Keratinocyte (primary cell): ENCODE data around the gene TMC2. TPM values are rescaled to one million over a fixed set of nuclear protein-coding genes. Genes with fewer than 3 reads are reported as not detected.

Experiments used
- DNase-seq: peaks from one replicate; pipeline ENCODE4 v3.0.0-alpha.2; 2011; ENCODE audit warnings: low read depth, missing footprints, low spot score
- FAIRE-seq: peaks from 2 replicates; lab custom pipeline; 2011; peaks lifted over from hg19 to GRCh38; lab: Jason Lieb, UNC
- H2AFZ ChIP-seq: 2 replicates; pipeline ENCODE4 v1.6.0; 2012; ENCODE audit warnings: low read length, control low read depth, inconsistent platforms; ENCODE audit not compliant: control insufficient read depth
- H3K27ac ChIP-seq: 2 replicates; pipeline ENCODE4 v1.5.1; 2011; ENCODE audit warnings: low read length; ENCODE audit not compliant: control insufficient read depth, insufficient read depth
- H3K27me3 ChIP-seq: 3 replicates; pipeline ENCODE4 v1.6.0; 2011; ENCODE audit warnings: low read length; ENCODE audit not compliant: control insufficient read depth, insufficient read depth; ENCODE audit errors: extremely low read depth
- H3K36me3 ChIP-seq, 2 experiments: 2 replicates in 1 of 2; 3 replicates in 1 of 2; pipeline ENCODE4 v1.5.1; 2011; ENCODE audit warnings: low read length in 2 of 2, mild to moderate bottlenecking in 1 of 2; ENCODE audit not compliant: control insufficient read depth in 2 of 2, insufficient read depth in 2 of 2; ENCODE audit errors: extremely low read depth in 1 of 2
- H3K4me1 ChIP-seq: 3 replicates; pipeline ENCODE4 v1.5.1; 2011; ENCODE audit warnings: low read length; ENCODE audit not compliant: control insufficient read depth, insufficient read depth; ENCODE audit errors: extremely low read depth
- H3K4me2 ChIP-seq: 3 replicates; pipeline ENCODE4 v1.6.0; 2011; ENCODE audit warnings: low read depth, low read length; ENCODE audit not compliant: control insufficient read depth, insufficient read depth; ENCODE audit errors: extremely low read depth
- H3K4me3 ChIP-seq, 3 experiments: fragments of 200-600 bp in 1 of 3; sonication (generic) in 1 of 3; 2 replicates in 2 of 3; 3 replicates in 1 of 3; pipeline ENCODE4 v1.5.1; 2011 to 2016; ENCODE audit warnings: low read length in 3 of 3, mild to moderate bottlenecking in 3 of 3, control low read depth in 2 of 3, inconsistent platforms in 1 of 3, low read depth in 1 of 3, mixed read lengths in 1 of 3, mixed run types in 1 of 3, moderate library complexity in 1 of 3; ENCODE audit not compliant: control insufficient read depth in 2 of 3, insufficient read depth in 2 of 3; ENCODE audit errors: extremely low read depth in 1 of 3
- H3K79me2 ChIP-seq: 2 replicates; pipeline ENCODE4 v1.6.0; 2012; ENCODE audit warnings: low read length; ENCODE audit not compliant: control insufficient read depth, insufficient read depth
- H3K9ac ChIP-seq: 3 replicates; pipeline ENCODE4 v1.6.0; 2011; ENCODE audit warnings: low read length; ENCODE audit not compliant: control insufficient read depth, insufficient read depth; ENCODE audit errors: extremely low read depth
- H3K9me1 ChIP-seq: 3 replicates; pipeline ENCODE4 v1.6.0; 2011; ENCODE audit warnings: low read length; ENCODE audit not compliant: control insufficient read depth, insufficient read depth; ENCODE audit errors: extremely low read depth
- H3K9me3 ChIP-seq: 2 replicates; pipeline ENCODE4 v1.5.1; 2012; ENCODE audit warnings: low read depth, low read length; ENCODE audit not compliant: control insufficient read depth
- H4K20me1 ChIP-seq: 3 replicates; pipeline ENCODE4 v1.6.0; 2011; ENCODE audit warnings: low read length; ENCODE audit not compliant: control insufficient read depth, insufficient read depth; ENCODE audit errors: extremely low read depth
- CTCF ChIP-seq, 3 experiments: IDR thresholded peaks in 1 of 3; conservative IDR thresholded peaks in 1 of 3; optimal IDR thresholded peaks in 1 of 3; 2 replicates in 2 of 3; 3 replicates in 1 of 3; pipeline versions ENCODE3 to v1.5.1; 2011; ENCODE audit warnings: low read length in 3 of 3, mild to moderate bottlenecking in 3 of 3, moderate library complexity in 2 of 3, control low read depth in 1 of 3, inconsistent platforms in 1 of 3; ENCODE audit not compliant: insufficient read depth in 2 of 3; ENCODE audit errors: extremely low read depth in 1 of 3
- EZH2 ChIP-seq: IDR thresholded peaks from one replicate; pipeline ENCODE4 v1.6.1; 2012; ENCODE audit warnings: inconsistent platforms, mild to moderate bottlenecking, low read length, moderate library complexity
- dilution Hi-C: fragments of 300-500 bp; cut with MboI; formaldehyde crosslinking; loops from one replicate; pipeline ENCODE4 v1.7.0; 2020; ENCODE audit warnings: low sequenced_read_pairs; ENCODE audit not compliant: extremely low pct_ligation_motif_present
- polyA plus RNA-seq, 5 experiments: library from polyadenylated mRNA; depleted of rRNA in 3 of 5; stranded (reverse) in 3 of 5; stranded (forward) in 1 of 5; unstranded in 1 of 5; fragments of >200 nt; gene quantifications; 1 replicate in 1 of 5; 2 replicates in 3 of 5; 3 replicates in 1 of 5; pipeline versions ENCODE4 v1.2.1 to v1.2.3, GENCODE V29; 2011 to 2012; ENCODE audit warnings: missing spikeins in 2 of 5, low read depth in 1 of 5, low replicate concordance in 1 of 5

TMC2 gene
- polyA plus RNA-seq, 1 donor (not counting 4 experiments of a cell fraction or from before 2014, with no cell fraction given) = not detected

GRCh38 chr20:2687514-2687913, 151.1 kb downstream of the TMC2 start:
- H3K4me1 ChIP-seq = no peaks in the 10 kb centered on the region
- H3K27ac ChIP-seq = no peak overlapping the region
- no peaks in the 10 kb centered on the region for H4K20me1 ChIP-seq
- H3K9me1 ChIP-seq = no peaks in the 10 kb centered on the region
- H3K79me2 ChIP-seq = no peaks in the 10 kb centered on the region
- no peaks in the 10 kb centered on the region for H3K9me3 ChIP-seq
- DNase-seq = no peak
- no peak overlapping the region for H2AFZ ChIP-seq
- no peak for TF ChIP-seq EZH2
- no peak for TF ChIP-seq CTCF (optimal IDR thresholded peaks at IDR 0.05 in 1 of 3, IDR thresholded peaks at IDR 0.05 in 1 of 3, conservative IDR thresholded peaks at IDR 0.05 in 1 of 3; ENCODE audit: extremely low read depth in 1 of 3, insufficient read depth in 2 of 3, low read length in 3 of 3)
- H3K27me3 ChIP-seq = peaks cover 36% of the 10 kb centered on the region
- dilution Hi-C loops = no loop called here
- no peaks in the 10 kb centered on the region for H3K36me3 ChIP-seq
- H3K9ac ChIP-seq = no peak overlapping the region
- no peak overlapping the region for H3K4me2 ChIP-seq
- FAIRE-seq = no peak
- H3K4me3 ChIP-seq = no peak overlapping the region

- no peaks in the 10 kb centered on the region for H4K20me1 ChIP-seq
- H2AFZ ChIP-seq = no peak overlapping the region
- H3K9me1 ChIP-seq = no peaks in the 10 kb centered on the region
- H3K4me2 ChIP-seq = no peak overlapping the region
- peak; percentile 32 to 59 (median 48) for TF ChIP-seq CTCF (optimal IDR thresholded peaks at IDR 0.05 in 1 of 3, IDR thresholded peaks at IDR 0.05 in 1 of 3, conservative IDR thresholded peaks at IDR 0.05 in 1 of 3; ENCODE audit: extremely low read depth in 1 of 3, insufficient read depth in 2 of 3, low read length in 3 of 3)
- TF ChIP-seq EZH2 = no peak
- no peaks in the 10 kb centered on the region for H3K36me3 ChIP-seq
- no peaks in the 10 kb centered on the region for H3K79me2 ChIP-seq
- H3K9ac ChIP-seq = no peak overlapping the region
- H3K27me3 ChIP-seq = peaks cover 36% of the 10 kb centered on the region
- H3K27ac ChIP-seq = no peak overlapping the region
- dilution Hi-C loops = no loop called here
- H3K4me3 ChIP-seq = no peak overlapping the region
- H3K4me1 ChIP-seq = no peaks in the 10 kb centered on the region
- H3K9me3 ChIP-seq = no peaks in the 10 kb centered on the region
- DNase-seq (no peak), FAIRE-seq (no peak)
These were observed 151.7 kb downstream of the TMC2 start for GRCh38 chr20:2688041-2688591.
